DOHH2 (cell line): Measurements from ENCODE around the gene TTC23.

Source experiments
- H3F3A ChIP-seq: fragments of 200-600 bp; sonication (generic), shearing (Covaris generic); 2 replicates; pipeline ENCODE4 v1.6.0; 2016; ENCODE audit warnings: antibody characterized with exemption, mild to moderate bottlenecking; ENCODE audit not compliant: control insufficient read depth, insufficient read depth
- H3K27ac ChIP-seq: fragments of 200-600 bp; sonication (generic); 2 replicates; pipeline ENCODE4 v1.5.1; 2014; ENCODE audit warnings: low read depth, mild to moderate bottlenecking, low read length, moderate library complexity
- H3K27me3 ChIP-seq: fragments of 200-600 bp; sonication (generic); 2 replicates; pipeline ENCODE4 v1.6.1; 2014; ENCODE audit warnings: mild to moderate bottlenecking, low read length, mixed read lengths; ENCODE audit not compliant: control insufficient read depth
- H3K36me3 ChIP-seq: fragments of 200-600 bp; sonication (generic); 2 replicates; pipeline ENCODE4 v1.6.1; 2014; ENCODE audit warnings: mild to moderate bottlenecking, low read length, moderate library complexity, mixed read lengths; ENCODE audit not compliant: control insufficient read depth
- H3K4me1 ChIP-seq: fragments of 200-600 bp; sonication (generic); 2 replicates; pipeline ENCODE4 v1.6.1; 2014; ENCODE audit warnings: mild to moderate bottlenecking, low read length, mixed read lengths; ENCODE audit not compliant: control insufficient read depth
- H3K4me2 ChIP-seq: fragments of 200-600 bp; sonication (generic); 2 replicates; pipeline ENCODE4 v1.6.0; 2014; ENCODE audit warnings: mild to moderate bottlenecking, low read length, moderate library complexity
- H3K4me3 ChIP-seq: fragments of 200-600 bp; sonication (generic); 2 replicates; pipeline ENCODE4 v1.5.1; 2014; ENCODE audit warnings: mild to moderate bottlenecking, low read length, mixed read lengths
- H3K79me2 ChIP-seq: fragments of 200-600 bp; sonication (generic); 2 replicates; pipeline ENCODE4 v1.6.1; 2014; ENCODE audit warnings: mild to moderate bottlenecking, low read length, mixed read lengths; ENCODE audit not compliant: control insufficient read depth
- H3K9me2 ChIP-seq: fragments of 200-600 bp; sonication (generic); replicated peaks from 2 replicates; pipeline ENCODE4 v1.6.1; 2014; ENCODE audit warnings: mild to moderate bottlenecking, low read length, mixed read lengths; ENCODE audit not compliant: control insufficient read depth
- H3K9me3 ChIP-seq: fragments of 200-600 bp; sonication (generic); 2 replicates; pipeline ENCODE4 v1.6.1; 2014; ENCODE audit warnings: antibody characterized with exemption, low read length, mixed read lengths; ENCODE audit not compliant: control insufficient read depth, insufficient read depth
- H4K20me1 ChIP-seq: fragments of 200-600 bp; sonication (generic); 2 replicates; pipeline ENCODE4 v1.6.0; 2014; ENCODE audit warnings: low read depth, mild to moderate bottlenecking, antibody characterized with exemption, low read length, moderate library complexity; ENCODE audit not compliant: control insufficient read depth, insufficient read depth
- EZH2phosphoT487 ChIP-seq: fragments of 200-600 bp; sonication (generic); IDR thresholded peaks from 2 replicates; pipeline ENCODE4 v1.6.1; 2017; ENCODE audit warnings: borderline replicate concordance, mild to moderate bottlenecking, antibody characterized with exemption, low read length, moderate library complexity, mixed read lengths
- TF ChIP-seq, protein P1 (sequence below): fragments of 200-600 bp; sonication (generic); IDR thresholded peaks from one replicate; pipeline ENCODE4 v1.5.1; 2014; ENCODE audit warnings: antibody characterized with exemption, mild to moderate bottlenecking, low read depth, low read length; ENCODE audit not compliant: poor library complexity, severe bottlenecking

The TTC23 gene

DNA sequence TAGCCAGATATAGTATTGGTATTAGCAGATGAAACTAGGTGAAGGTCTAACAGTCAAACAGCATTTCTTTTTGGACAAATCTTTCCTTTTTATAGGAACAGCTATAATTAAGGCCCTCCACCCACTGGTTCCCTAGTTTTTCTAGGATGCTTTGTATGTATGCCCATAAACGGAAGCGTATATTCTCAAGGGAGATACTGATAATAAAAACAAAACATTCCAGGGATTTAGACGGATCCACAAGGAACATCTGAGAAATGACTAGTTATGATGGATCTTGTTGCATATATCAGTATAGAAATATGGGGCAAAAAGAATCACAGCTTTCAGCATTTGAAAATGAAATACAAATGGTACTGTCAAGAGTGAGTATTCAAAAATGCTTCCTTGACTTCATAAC, 24.4 kb upstream of the TTC23 start:
- Histone ChIP-seq H3K4me2 (no peak overlapping the region), H3K9me2 (no peaks in the 10 kb centered on the region), H3K79me2 (no peaks in the 10 kb centered on the region), H3K4me3 (no peak overlapping the region), H3K27me3 (no peaks in the 10 kb centered on the region), H3K27ac (no peak overlapping the region), H3K4me1 (peaks cover 14% of the 10 kb centered on the region), H3K9me3 (no peaks in the 10 kb centered on the region), H3F3A (peaks cover 5% of the 10 kb centered on the region; the same call in 1 of the 2 replicates), H3K36me3 (no peaks in the 10 kb centered on the region), H4K20me1 (no peaks in the 10 kb centered on the region)
- TF ChIP-seq EZH2phosphoT487: no peak
- TF ChIP-seq, protein P1, sequence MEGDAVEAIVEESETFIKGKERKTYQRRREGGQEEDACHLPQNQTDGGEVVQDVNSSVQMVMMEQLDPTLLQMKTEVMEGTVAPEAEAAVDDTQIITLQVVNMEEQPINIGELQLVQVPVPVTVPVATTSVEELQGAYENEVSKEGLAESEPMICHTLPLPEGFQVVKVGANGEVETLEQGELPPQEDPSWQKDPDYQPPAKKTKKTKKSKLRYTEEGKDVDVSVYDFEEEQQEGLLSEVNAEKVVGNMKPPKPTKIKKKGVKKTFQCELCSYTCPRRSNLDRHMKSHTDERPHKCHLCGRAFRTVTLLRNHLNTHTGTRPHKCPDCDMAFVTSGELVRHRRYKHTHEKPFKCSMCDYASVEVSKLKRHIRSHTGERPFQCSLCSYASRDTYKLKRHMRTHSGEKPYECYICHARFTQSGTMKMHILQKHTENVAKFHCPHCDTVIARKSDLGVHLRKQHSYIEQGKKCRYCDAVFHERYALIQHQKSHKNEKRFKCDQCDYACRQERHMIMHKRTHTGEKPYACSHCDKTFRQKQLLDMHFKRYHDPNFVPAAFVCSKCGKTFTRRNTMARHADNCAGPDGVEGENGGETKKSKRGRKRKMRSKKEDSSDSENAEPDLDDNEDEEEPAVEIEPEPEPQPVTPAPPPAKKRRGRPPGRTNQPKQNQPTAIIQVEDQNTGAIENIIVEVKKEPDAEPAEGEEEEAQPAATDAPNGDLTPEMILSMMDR: no peak

DNA sequence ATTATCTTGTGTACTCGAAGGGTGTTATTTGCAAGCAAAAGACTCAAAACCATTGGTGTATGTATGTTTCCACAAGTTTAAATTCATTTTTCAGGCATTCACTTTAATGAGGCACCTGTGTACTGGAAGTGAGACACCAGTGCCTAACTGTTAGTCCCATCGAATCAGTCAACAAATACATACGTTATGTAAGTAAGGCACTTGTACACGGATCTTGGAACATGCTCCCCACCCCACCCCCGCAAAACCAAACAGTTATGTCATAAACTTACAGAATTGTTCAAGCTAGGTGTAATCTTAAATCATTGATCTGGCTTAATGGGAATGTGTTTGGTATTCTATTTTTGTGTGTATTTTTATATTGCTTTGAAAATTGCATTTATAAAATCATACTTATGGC, 19.1 kb upstream of the TTC23 start:
- H3K4me1 ChIP-seq: 0 out of 2 replicates have a peak, but pooled peaks cover 4% of the 10 kb centered on the region
- H3K36me3 ChIP-seq: no peaks in the 10 kb centered on the region
- no peak overlapping the region for H3K27ac ChIP-seq
- H3K4me3 ChIP-seq: no peak overlapping the region
- TF ChIP-seq, protein P1: no peak
- TF ChIP-seq EZH2phosphoT487: no peak
- no peaks in the 10 kb centered on the region for H4K20me1 ChIP-seq
- H3K27me3 ChIP-seq: no peaks in the 10 kb centered on the region
- no peak overlapping the region for H3K4me2 ChIP-seq
- no peaks in the 10 kb centered on the region for H3K9me2 ChIP-seq
- H3K9me3 ChIP-seq: no peaks in the 10 kb centered on the region
- H3K79me2 ChIP-seq: no peaks in the 10 kb centered on the region
- no peaks in the 10 kb centered on the region; the same call in 1 of the 2 replicates for H3F3A ChIP-seq

DNA sequence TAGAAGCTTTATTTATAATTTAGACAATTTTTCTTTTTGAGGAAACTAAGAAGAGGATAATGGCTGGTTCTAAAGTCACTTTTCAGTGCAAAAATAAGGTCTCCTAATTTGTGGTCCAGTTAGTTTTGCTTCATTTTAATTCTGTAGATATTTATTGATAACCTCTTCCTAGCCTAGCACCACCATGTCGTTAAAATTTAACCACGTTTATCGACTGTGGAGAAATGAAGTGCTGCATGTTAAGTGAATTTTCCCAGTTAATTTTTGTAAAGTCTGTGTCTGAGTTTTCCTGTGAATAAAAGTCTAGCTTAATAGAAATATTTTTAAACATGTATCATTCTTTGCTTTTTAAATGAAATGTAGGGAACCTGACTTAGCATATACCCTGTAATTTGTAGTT, 18.6 kb upstream of the TTC23 start:
- TF ChIP-seq, protein P1: no peak
- TF ChIP-seq EZH2phosphoT487: no peak
- H3K4me3 ChIP-seq: no peak overlapping the region

More for the DNA sequence above, 18.6 kb upstream of the TTC23 start:
- Histone ChIP-seq H3K36me3 (no peaks in the 10 kb centered on the region), H4K20me1 (no peaks in the 10 kb centered on the region), H3K4me2 (no peak overlapping the region), H3K27me3 (no peaks in the 10 kb centered on the region), H3K27ac (no peak overlapping the region), H3K9me2 (no peaks in the 10 kb centered on the region), H3K4me1 (0 out of 2 replicates have a peak, but pooled peaks cover 4% of the 10 kb centered on the region), H3K79me2 (no peaks in the 10 kb centered on the region), H3K9me3 (no peaks in the 10 kb centered on the region), H3F3A (no peaks in the 10 kb centered on the region; the same call in 1 of the 2 replicates)
